Dermis microvascular lymphatic vessel endothelial cell (primary cell): ENCODE measurements around the gene COPS7B. TPM values are rescaled to one million over a fixed set of nuclear protein-coding genes. Genes with fewer than 3 reads are reported as not detected.
"Not testable (repeated sequence)": the region's sequence is repeated elsewhere in the genome, so short reads cannot be mapped to it uniquely, and the experiment has no call there.

Experiments used
- DNase-seq, 2 donors: peaks; one replicate each; pipeline versions ENCODE4 v3.0.0 to v3.0.0-alpha.2; 2010; ENCODE audit warnings: low read depth in 2 of 2
- total RNA-seq: library from RNA; depleted of rRNA; stranded (reverse); fragments of >200 nt; gene quantifications from 2 replicates; pipeline ENCODE4 v1.2.1, GENCODE V29; 2014

The COPS7B gene
- 11.2 and 15.8 TPM in 2 replicates for total RNA-seq

GRCh38 chr2:231786177-231786916 lies at the start of gene COPS7B:
COPS7B (plus strand) TSS chr2:231786445; CDS start chr2:231788571, 2,126 bp downstream.
- peak; percentile 60 to 83 for DNase-seq

- no peak for DNase-seq
Observed at GRCh38 chr2:231737761-231738160, 48.5 kb upstream of the COPS7B start.

GRCh38 chr2:231743376-231744116 lies 42.7 kb upstream of the COPS7B start:
- DNase-seq: no peak

- no peak for DNase-seq
Observed at GRCh38 chr2:231745303-231746038, 40.8 kb upstream of the COPS7B start.

- not testable (repeated sequence) for DNase-seq
Observed at GRCh38 chr2:231748153-231748896, 37.9 kb upstream of the COPS7B start.

- DNase-seq: not testable (repeated sequence)
Observed at GRCh38 chr2:231749016-231749415, 37.2 kb upstream of the COPS7B start.

GRCh38 chr2:231751042-231751815 lies 35.0 kb upstream of the COPS7B start:
- DNase-seq: no peak

- no peak for DNase-seq
Observed at GRCh38 chr2:231752061-231752460, 34.2 kb upstream of the COPS7B start.

GRCh38 chr2:231761735-231762134 lies 24.5 kb upstream of the COPS7B start:
- DNase-seq: no peak

- DNase-seq: no peak
Observed at GRCh38 chr2:231764124-231764523, 22.1 kb upstream of the COPS7B start.

- no peak for DNase-seq
Observed at GRCh38 chr2:231764760-231765159, 21.5 kb upstream of the COPS7B start.

- DNase-seq: no peak
Observed at GRCh38 chr2:231765496-231765929, 20.7 kb upstream of the COPS7B start.

- DNase-seq: peak; percentile 11 to 31
Observed at GRCh38 chr2:231769170-231770136, 16.8 kb upstream of the COPS7B start.

- DNase-seq: peak; percentile 7 to 57
Observed at GRCh38 chr2:231780123-231780908, 5.9 kb upstream of the COPS7B start.

- DNase-seq: peak; percentile 99
Observed at GRCh38 chr2:231780909-231781797, 5.1 kb upstream of the COPS7B start, which contains the start of gene PDE6D. PDE6D (minus strand) TSS chr2:231781282; CDS start chr2:231781114, 168 bp downstream.

GRCh38 chr2:231781798-231782726 lies 4.2 kb upstream of the COPS7B start:
- peak; percentile 81 to 84 for DNase-seq
